Epidermal melanocyte (primary cell): ENCODE results near the gene TUBGCP6.
A peak's percentile ranks its signal among the peaks of the same experiment; 100 is the strongest.

Experiments
- DNase-seq: peaks from one replicate; pipeline ENCODE4 v3.0.0; 2011; ENCODE audit warnings: low spot score; ENCODE audit not compliant: insufficient read length

TUBGCP6 gene

DNA sequence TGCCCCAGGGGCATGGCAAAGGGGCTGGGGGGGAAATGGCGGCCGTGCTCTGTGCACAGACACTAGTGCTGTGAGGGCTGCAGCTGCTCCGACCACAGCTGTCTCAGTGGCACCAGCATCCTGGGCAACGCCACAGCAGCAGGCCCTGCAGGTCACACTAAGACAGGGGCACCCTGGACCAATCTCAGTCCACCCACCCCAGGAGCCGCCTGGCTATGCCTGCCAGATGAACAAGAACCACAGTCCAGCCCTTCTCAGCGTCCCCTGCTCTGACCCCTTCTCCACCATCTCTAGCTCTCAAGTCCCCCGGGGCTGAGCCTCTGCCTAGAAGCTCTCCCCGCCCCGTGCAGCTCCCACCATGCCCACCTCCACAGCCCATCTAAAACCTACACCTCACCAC is 16.5 kb downstream of the TUBGCP6 start:
- no peak for DNase-seq

DNA sequence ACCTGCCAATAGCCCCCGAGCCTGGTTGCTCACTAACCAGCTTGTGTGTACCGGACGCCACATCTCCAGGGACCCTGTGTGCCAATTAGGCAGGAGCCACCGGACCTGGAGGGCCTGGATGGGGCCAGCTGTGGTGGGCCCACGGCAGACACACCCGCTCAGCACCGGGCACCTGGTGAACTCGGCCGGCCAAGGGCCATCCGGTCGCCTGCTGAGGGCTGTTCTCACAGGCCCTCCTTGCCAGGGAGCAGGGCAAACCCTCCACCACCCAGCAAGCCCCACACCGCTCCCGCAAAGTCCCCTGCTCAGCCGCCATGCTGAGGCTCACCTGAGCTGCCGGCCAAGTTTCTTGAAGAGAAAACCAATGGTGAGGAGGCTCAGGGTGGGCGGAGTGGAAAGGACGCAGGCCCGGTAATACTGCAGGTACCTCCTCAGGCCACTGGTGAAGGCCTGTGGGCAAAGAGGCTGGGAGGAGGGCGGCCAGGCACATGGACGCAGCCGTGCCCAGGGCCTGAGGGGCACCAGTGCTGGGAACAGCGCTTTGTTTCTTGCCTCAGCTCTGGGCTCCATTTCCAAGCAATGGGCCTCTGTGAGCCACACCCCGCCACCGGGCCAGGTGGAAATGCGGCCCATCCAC is 17.1 kb downstream of the TUBGCP6 start:
- no peak for DNase-seq

DNA sequence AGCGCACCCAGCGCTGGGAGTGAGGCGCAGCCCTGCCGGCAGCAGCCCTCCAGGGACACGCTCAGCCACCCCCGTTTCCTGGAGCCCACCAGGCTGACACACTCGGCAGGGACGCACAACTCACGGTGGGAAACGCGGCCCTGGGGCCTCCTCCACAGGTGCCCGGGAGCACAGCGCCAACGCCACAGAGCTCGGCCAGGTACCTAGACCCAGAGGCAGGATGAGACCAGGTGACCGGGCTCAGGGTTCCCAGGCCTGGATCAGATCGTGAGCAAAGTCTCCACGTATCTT is 18.0 kb downstream of the TUBGCP6 start:
- no peak for DNase-seq

DNA sequence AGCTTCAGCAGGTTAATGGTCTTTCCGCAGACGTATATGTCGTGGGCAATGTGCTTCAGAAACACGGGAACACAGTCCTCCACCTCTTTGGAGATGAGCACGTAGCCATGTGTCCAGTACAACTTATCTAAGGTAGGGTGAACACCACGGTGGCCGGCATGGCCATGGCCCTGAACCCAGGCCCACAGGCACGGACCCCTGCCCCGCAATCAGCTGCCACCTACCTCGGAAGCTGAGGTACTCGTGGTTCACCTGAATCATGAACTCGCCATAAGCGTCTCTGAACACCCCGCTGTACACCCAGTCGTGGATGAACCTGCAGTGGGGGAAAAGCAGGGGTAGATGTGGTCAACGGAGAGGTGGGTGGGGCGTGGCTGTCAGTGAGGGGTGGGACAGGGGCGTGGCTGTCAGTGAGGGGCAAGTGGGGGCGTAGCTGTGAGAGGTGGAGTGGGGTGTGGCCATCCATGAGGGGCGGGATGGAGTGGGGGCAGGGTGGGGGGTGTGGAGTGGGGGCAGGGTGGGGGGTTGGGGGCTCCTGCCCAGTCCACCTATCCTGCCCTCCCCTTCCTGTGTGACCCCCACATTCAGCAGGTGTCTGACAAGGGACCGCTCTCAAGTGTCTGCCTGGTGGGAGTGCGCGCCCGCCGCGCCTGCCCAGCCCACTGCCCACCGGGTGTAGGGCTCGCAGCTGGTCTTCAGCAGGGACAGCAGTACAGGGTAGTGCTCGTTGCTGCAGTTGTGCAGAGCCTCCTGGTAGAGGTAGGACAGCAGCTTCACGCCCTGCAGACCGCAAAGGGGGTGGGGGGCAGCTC is 18.6 kb downstream of the TUBGCP6 start:
- no peak for DNase-seq

DNA sequence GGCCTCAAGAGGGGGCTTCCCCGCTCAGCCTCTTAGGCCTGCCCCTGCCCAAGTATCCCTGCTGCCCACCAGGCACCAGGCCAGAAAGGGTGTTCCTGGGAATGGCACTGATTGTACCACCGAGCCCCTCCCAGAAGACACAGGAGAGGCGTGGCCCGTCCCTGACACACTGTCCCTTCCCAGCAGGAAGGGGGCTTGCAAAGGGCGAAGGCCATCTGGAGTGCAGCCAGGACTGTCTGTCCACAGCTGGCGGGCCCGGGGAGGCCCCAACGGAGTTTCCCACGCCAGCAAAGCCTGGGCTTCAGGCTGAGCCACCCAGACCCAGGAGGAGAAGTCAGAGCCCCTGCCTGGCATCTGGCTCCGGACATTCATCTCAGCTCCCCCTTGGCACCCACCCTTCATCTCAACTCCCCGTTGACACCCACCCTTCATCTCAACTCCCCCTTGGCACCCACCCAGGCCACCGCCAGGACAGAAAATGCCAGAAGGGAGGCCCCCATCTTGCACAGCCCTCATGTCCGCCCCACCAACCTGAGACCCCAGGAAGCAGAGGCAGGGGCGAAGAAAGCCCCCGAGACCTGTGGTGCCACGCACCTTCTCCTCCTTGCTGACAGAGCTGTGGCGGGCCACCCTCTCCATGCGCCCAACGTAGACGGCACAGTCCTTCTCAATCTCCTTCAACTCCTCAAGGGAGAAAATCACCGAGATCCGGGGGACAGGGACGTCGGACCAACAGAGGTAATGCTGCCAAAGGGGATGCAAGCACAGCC is 19.4 kb downstream of the TUBGCP6 start:
- no peak for DNase-seq

DNA sequence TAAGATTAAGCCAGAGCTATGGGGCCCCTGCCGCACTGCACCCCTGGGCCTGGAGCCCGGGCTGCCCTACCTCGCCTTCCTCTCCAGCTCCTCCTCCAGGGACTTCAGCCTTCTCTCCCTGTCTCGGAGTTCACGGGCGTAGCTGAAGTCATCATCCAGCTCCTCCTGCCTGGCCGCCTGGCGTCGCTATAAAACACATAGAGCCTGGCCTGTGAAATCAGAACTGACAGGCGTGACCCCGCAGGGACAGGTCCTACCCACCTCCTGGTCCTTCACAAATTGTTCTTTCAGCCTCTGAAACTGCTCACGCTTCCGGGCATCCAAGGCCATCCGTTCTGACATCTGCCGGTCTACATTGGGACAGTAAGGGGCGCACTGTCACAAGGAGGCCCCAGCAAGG is 20.8 kb downstream of the TUBGCP6 start:
- no peak for DNase-seq

DNA sequence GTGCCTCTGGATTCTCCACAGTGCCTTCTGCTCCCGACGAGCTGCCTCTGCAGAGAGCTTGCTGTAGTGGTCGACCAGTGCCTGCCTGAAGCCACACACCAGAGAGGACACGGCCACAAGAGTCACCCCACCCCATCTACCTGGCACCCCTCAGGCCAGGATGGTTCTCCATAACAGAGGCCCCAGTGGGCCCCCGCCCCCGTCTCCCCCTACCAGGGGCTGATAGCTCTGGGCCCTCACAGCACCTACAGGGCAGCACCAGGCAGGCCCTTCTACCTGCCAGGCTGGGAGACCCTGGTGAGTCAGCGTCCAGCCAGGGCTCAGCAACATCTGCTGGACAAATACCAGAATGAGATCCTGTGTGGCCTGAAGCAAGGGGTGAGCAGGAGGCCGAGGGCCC is 22.3 kb downstream of the TUBGCP6 start:
- no peak for DNase-seq

DNA sequence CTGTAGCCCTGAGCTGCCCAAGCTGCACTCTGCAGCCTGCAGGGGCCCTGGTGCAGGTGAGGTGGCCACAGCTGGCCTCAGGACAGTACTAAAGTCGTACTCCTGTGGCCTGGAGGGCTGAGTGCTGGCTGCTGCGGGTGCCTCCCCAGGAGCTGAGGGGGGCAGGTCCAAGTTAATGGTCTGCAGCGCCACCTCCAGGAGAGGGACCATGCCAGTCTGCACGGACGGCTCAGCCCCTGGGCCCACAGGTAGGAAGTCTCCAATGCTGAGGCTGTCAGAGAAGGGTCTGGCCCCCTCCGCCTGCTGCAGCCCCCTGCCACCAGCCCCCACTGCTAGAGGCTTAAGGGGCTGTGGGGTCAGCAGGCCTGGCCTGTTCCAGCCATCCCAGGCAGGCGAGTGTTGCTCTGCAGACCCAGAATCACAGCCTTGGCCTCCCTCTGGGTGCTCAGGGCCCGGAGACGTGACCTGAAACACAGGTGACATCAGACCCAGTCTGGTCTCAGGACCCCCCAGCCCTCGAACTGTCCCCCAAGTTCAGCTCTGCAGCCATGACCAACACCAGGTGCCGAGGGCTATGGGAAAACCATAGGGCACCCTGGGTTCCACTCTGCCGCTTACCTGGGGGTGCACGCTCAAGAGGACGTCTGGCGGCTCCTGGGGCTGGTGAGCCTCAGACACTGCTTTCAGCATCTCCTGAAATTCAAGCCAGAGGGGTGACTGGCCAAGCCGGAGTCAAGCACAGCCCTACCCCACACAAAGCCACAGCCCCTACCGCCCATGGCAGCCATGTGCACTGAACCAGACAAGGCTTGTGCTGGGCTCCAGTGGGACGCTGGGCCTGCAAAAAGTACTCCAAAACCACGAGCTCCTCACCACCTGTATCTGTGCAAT is 23.2 kb downstream of the TUBGCP6 start:
- DNase-seq, result no peak

DNA sequence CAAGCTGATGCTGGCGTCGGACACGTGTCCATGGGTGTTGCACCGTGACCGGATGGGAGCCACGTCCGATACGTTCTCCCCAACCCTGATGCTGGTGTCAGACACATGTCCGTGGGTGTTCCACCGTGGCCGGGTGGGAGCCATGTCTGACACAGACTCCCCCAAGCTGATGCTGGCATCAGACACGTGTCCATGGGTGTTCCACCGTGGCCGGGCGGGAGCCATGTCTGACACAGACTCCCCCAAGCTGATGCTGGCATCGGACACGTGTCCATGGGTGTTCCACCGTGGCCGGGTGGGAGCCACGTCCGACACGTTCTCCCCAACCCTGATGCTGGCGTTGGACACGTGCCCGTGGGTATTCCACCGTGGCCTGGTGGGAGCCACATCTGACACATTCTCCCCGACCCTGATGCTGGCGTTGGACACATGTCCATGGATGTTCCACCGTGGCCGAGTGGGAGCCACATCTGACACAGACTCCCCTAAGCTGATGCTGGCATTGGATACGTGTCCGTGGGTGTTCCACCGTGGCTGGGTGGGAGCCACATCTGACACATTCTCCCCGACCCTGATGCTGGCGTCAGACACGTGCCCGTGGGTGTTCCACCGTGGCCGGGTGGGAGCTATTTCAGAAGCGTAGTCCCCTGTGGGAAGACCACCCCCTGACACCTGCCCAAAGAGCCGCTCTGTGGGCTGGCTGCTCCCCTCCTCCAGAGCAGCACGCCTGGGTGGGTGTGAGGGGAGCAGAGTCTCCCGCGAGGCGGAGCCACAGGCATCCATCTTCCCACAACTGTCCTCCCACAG is 24.0 kb downstream of the TUBGCP6 start:
- DNase-seq, result no peak

DNA sequence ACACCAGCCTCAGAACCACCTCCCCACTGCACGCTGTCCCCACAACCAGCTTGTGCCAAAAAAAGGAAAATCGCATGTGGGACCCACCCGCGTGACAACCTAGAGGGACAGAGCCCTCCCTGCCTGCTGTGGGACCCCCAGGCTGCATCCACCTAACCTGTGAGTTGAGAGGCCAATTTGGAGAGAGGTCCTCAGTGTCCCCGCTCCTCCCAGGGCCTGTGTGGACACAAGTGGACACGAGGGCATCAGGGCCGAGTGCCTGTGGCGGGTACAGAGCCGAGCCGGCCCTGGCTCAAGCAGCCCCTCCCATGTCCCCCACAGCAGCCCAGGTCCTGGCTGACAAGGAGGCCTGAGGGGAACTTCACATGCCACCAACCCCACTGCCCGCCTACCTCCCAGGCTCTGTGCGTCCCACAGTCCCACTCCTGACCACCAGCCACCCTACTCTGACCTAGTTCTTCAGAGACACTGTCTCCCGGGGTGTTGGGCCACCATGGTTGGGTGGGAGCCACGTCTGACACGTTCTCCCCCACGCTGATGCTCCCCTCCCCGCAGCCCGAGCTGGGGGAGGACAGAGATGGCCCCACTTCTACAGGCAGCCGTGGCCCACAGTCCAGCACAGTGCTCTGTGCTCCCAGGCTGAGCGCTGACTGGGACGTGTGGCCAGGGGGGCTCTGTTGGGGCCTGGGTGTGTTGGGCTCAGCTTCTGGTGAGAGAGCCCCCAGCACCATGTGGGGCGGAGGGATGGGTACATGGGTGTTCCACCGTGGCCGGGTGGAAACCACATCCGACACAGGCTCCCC is 24.8 kb downstream of the TUBGCP6 start:
- no peak for DNase-seq

DNA sequence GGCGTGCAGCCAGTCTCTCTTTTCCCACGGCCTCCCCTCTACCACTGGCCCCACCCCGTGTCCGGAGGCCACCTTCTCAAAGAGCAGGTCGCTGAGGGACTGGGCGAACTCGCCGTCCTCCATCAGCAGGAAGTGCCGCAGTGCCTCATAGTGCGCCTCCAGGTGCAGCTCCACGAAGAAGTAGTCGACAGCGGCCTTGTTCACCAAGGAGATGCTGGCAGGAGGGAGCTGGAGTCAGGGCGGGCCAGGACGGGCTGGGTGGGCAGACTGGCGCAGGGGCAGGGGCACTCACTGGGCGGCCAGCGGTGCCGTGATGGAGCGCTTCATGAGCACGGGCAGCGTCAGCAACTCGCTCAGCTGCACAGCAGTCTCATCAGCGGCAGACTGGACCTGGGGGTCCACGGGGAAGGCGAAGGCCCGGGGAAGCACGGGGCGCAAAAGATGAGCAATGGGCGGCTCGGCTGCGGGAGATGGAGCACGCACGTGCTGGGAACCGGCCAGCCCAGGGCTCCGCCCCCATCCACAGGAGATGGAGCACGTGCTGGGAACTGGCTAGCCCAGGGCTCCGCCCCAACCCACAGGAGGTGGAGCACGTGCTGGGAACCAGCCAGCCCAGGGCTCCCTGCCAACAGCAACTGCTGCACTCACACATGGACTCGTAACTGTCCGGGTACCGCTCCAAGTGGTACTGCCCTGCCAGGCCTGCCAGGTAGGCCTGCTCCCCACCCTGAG is 25.7 kb downstream of the TUBGCP6 start:
- DNase-seq, result peak; percentile 74

DNA sequence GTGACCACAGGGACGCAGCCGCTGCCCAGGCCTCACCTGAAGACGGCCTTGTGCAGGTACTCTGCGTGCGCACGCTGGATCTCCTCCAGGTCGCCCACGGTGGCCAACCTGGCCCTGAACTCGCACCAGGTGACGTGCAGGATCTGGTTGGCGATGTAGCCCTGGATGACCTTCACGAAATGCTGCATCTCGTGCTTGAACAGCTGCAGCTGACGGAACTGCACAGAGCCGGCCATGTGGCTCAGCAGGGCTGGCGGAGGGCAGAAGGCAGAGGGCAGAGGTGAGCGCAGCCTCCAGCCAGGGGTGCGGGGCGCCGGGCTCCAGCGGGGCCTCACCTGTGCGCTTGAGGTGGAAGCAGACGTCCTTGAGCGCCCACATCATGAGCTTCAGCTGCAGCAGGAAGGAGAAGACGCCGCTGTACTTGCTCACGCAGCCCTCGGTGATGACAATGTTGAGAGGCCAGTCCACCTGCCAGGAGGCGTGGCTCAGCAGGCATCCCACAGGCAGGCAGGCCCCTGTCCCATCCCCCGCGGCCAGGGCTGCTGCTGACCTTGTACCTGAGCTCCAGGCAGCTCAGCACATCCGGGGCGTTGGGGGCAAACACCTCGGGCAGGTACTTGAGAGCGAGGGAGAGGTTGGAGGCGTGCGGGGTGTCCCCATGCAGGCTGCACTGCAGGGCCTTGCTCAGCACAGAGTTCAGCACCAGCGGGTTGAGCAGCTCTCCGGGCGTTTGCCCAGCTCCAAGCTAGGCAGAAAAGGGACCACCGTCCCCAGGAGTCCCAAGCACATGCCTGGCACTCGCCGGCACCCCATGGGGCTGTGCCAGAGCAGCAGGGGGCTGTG is 26.4 kb downstream of the TUBGCP6 start:
- no peak for DNase-seq

DNA sequence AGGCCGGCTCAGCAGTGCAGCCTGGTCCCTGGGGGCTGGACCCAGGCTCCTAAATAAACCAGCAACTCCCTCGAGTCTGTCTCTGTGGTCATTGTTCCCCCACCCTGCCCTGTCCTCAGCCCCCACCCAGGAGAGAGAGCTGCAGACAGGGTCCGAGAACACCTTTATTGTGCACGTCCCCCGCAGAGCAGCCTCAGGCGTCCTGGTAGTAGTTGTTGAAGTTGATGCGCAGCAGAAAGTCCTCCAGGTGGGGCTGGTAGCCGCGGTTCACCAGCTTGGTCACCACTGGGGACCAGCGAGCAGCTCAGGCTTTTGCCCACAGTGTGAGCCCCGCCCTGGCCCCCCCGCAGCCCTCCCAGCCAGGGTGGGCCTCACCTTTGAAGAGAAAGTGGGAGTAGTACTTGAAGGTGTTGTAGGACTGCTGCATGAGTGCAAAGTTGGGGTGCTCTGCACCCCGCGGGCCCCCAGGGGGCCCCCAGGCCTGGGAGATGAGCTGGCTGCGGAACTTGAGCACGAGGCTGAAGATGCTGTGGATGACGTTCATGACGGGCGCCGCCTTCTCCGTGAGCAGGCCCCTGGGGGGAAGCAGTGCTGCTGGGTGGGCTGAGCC is 27.2 kb downstream of the TUBGCP6 start:
- no peak for DNase-seq

DNA sequence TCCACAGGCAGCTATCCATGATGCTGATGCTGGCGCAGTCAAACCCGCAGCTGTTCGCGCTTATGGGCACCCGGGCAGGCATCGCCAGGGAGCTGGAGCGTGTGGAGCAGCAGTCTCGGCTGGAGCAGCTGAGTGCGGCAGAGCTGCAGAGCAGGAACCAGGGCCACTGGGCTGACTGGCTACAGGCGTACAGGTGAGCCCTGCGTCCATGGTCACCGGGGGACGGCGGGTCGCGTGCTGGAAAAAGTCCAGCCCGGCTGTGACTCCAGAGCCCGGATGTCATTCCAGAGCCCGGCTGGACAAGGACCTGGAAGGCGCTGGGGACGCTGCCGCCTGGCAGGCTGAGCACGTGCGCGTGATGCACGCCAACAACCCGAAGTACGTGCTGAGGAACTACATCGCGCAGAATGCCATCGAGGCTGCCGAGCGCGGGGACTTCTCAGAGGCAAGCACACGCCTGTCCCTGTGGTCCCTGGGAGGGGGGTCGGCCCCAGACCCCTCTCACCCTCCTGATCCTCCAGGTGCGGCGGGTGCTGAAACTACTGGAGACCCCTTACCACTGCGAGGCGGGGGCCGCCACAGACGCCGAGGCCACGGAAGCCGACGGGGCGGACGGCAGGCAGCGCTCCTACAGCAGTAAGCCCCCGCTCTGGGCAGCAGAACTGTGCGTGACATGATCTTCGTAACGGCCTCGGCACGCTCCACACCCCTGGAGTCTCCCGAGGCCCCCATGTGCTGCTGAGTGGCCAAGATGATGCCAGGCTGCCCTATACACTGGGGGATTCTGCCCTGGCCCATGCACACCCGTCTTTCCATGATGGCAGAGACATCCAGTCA is 27.9 kb downstream of the TUBGCP6 start:
- DNase-seq, result no peak

DNA sequence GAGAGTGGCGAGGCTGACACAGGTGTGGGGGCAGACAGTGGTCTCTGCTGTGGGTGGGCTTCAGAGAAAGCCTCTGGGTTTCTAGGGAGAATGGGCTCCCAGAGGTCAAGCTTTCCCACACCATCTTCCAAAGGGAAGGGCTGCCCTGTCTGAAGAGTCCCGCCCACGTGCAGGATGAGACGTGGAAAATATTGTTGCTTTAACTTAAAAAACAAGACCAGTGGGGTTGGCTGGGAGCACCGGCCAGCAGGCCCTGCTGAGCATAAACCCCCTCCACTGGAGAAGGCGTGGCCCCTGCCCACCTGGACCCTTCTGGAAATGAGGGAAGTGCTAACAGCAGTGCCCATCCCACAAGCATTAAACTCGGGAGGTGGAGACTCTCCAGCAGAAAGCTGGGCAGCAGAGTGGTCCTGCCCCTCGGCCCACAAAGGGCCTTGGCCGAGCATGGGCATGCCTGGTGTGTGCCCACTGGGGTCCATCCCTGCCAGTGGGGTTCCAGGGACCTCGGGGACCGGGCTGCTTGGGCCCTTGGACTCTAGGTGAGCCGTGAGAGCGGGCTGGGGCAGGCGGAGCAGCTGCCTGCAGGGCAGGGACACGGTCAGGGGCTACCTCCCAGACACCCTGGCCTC is 28.7 kb downstream of the TUBGCP6 start:
- no peak for DNase-seq

DNA sequence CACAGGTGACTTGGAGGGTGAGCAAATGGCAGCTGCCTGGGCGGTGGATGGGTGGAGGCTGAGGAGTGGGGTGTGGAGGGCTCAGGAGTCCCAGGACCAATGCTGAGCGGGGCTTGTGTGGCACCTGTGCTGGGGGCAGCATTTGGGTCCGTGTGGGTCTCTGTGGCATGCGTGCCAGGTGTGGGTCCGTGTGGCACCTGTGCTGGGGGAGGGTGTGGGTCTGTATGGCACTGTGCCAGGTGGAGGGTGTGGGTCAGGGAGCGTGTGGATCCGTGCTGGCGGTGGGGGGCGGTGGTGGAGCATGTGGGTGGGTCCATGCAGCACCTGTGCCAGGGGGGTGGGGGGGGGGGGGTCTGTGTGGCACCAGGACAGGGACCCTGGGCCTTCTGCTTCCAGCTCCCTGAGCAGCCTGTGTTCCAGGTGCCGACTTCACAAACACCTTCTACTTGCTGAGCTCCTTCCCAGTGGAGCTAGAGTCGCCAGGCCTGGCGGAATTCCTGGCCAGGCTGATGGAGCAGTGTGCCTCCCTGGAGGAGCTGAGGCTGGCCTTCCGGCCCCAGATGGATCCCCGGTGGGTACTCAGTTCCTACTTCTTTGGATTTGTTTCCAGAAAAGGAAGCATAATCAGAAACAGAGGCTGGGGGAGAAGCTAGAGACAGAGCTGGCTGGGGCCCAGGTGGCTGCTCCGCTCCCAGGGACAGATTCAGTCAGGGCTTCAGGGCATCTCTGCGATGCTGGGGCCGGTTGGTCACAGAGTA is 29.3 kb downstream of the TUBGCP6 start:
- no peak for DNase-seq
